GM18520 (cell line): Measurements from ENCODE around the gene PRDM13.
A peak's percentile ranks its signal among the peaks of the same experiment; 100 is the strongest.

Source experiments
- ATAC-seq: cut with Tn5 transposase; IDR thresholded peaks from one replicate; pipeline ENCODE4 v1.9.1; 2021; ENCODE audit not compliant: unreplicated experiment

Gene PRDM13

GRCh38 chr6:99603421-99604165 is 3.0 kb upstream of the PRDM13 start:
- no peak for ATAC-seq

DNA sequence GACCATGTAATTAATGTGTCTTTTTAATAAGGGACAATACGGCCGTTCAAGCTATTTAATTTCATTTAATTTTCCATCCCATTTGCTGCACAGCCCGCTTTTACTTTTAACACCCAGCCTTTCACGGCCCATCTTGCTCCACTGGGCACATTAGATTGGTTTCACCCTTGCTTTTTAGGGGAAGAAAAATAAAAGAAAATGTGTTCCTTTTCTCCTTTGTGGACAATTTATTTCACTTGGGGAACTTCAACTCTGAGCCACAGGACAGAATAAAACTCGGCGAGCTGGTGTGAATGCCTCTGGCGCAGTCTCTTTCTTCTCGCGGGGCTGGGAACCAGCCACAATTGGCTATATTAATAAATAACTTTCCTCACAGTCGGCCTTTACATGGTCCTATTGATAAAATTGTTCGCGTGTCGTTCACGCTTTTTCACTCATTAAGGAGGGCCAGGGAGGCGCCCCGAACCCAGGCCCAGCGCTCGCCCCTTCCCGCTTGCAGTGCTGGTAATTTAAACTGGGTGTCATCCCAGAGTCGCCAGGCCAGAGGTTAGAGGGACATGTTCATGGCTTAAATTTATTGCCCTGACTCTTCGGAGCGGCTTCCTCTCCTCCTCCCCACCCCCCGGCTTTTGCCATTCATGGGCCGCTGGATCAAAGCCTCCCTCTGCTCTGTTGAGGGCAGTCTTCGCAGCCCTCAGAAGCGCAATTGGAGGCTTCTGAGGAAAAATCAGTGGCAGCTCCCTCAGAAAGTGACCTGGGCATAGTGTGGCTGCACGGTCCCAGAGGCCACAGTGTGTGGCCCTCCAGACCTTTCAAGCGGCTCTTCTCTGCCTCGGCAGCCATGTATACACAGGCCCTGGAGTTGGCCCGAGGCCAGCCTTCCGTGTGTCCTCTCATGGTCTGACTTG is 2.2 kb upstream of the PRDM13 start:
- ATAC-seq, result no peak

DNA sequence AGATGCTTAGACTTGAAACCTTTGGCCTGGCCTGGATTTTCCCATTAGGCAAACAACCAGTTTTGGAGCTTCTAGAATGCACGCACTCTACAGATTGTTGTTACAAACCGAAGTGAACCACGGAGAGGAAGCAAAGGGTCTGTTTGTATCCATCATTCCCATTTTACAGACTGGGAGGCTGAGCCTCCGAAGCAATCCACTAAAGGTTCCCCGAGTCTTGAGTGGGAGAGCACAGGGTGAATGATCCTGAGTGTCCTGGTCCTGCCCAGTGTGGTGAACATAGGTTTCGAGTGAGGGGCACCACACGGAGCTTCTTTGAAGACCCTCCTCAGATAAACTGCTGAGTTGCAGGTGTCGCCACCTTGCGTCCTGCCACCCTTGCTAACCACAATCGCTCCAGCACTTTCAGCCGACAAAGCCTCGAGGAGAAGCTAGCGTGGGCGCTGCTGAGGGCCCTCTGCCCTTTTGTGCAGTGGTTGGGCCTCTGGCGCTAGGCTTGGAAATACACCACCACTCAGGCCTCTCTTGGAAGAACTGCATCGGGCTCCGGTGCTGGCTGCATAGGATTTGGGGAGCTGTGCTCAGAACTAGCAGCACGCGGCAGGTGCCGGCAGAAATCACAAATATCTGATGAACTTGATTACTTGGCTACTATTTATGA is 1.4 kb upstream of the PRDM13 start:
- no peak for ATAC-seq

GRCh38 chr6:99605911-99606655 is 550 bp upstream of the PRDM13 start:
- no peak for ATAC-seq

GRCh38 chr6:99607416-99608036 is 893 bp downstream of the PRDM13 start:
- no peak for ATAC-seq

DNA sequence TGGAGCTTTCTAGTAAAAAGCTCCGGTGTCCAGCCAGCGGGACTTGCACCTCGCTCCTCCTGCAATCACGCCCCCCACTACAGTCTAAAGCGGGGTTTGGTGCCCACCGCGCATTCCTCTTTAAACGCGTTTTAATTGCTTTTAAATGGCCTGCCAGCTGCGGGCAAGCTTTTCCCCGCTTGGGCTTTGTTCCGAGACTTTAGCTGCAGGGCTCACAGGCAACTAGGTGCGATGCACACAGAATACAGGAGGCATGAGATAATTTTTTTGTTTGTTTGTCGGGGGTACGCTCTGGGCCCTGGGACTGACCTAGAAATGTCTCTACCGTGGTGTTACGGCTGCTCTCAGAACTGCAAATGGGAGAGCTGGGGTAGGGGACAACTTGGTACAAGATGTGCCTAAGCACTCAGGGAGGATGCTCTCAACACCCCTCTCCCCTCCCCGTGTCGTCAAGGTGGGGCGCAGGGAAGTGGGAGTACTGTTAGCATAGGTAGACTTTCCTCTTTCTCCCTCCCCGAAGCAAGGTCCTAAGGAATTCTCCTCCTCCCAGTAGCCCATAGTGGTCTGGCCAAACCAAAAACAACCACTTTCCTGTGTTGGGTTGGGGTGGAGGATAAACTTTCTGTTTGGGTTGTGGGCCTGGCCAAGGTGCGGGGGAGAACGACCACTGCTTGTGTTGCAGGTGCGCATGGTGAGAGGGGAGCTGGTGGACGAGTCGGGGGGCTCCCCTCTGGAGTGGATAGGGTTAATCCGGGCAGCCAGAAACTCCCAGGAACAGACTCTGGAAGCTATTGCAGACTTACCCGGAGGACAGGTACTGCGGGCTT is 1.6 kb downstream of the PRDM13 start:
- no peak for ATAC-seq

DNA sequence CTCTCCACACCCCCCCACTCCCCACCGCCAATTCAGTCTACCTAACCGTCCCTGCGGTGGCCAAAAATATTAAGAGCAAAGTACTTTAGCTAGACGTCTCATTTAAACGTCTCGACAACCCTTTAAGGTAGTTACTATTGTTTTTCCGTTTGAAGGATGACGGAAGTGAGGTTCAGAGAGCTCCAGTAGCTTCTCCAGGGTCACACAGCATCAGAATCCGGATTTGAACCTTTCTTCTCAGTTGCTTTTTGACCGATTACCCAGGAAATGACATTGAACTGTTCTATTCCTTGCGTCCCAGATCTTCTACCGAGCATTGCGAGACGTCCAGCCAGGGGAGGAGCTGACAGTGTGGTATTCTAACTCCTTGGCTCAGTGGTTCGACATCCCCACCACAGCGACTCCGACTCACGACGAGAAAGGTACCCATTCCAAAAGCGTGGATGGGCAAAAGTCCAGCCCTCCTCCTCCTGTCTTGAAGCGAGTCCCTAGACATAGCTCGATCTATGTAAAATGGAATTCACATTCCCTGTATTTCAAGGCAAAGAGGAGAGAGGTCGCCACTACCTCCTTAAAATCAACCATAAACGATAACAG is 2.4 kb downstream of the PRDM13 start:
- no peak for ATAC-seq

- ATAC-seq, result no peak
These were observed 3.4 kb downstream of the PRDM13 start for GRCh38 chr6:99609905-99610489.

- ATAC-seq, result peak; percentile 71
These were observed 4.5 kb downstream of the PRDM13 start for GRCh38 chr6:99611148-99611547.

DNA sequence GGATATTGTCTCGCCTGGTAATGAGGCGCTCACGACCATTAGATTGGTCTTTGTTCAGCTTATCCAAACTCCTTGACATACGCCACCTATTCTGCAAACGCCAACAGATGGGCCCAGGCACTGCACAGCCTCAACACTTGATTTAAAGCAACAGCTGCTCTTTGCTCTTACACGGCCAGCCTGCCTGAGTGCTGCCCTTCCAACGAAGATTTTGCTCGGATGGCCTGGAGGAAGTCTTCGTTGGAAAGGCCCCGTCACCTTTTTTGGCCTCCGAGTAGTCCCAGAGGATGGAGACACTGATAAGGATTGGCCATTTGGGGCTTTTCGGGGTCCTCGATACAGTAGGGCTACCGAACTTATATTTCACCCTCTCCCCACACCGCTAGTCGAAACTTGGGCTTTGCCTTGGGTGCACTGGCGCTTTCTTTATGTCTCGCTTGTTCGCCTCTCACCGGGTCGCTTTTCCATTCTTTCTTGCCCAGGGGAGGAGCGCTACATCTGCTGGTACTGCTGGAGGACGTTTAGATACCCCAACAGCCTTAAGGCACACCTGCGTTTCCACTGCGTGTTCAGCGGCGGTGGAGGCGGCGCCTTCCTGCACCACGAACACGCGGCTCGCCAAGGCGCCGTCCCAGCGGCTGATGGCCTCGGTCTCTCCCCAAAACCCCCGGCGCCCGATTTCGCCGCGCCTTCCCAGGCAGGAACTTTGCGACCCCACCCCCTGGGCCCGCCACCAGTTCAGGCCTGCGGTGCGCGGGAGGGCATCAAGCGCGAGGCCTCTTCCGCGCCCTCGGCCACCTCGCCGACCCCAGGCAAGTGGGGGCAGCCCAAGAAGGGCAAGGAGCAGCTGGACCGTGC is 6.1 kb downstream of the PRDM13 start:
- no peak for ATAC-seq

GRCh38 chr6:99613409-99613704 is 6.7 kb downstream of the PRDM13 start:
- ATAC-seq, result peak; percentile 39

GRCh38 chr6:99613705-99614429 is 7.2 kb downstream of the PRDM13 start:
- peak; percentile 36 for ATAC-seq

GRCh38 chr6:99614430-99615186 is 8.0 kb downstream of the PRDM13 start:
- ATAC-seq, result no peak

GRCh38 chr6:99617131-99617530 is 10.5 kb downstream of the PRDM13 start:
- ATAC-seq, result no peak

DNA sequence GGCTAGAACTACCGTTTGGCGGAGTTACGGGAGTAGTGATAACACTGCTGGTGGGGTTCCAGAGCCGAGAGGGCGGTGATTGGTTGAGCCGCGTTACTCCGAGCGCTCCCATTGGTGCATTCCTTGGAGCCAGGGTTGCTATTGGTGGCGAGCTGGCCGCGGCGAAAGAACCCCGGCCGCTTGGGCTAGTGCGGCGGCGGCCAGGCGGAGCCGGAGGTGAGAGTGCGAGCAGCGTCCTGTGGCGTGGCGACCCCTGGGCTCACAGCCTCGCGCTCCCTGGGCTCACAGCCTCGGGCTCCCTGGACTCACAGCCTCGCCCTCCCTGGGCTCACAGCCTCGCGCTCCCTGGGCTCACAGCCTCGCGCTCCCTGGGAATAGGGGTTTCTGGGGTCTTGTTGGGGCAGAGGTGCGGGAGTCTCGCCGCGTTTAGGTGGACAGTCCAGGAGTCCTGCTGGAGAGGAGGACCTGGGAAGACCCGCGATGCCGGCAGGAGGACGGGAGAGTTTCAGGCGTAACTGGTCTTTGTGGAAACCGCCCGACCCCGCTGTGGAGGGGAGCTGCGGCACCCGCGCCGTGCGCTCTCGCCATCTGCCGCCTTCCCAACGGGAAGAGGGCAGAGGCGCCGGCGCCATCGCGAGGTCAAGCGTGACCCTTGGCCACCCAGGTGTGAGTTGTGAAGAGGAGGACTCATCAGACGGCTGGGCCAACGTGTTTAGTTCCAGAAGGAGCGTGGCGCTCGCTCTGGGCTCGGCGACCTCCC is 12.2 kb downstream of the PRDM13 start:
- no peak for ATAC-seq

- no peak for ATAC-seq
These were observed 12.8 kb downstream of the PRDM13 start for GRCh38 chr6:99619409-99619762.
